GM19372 (cell line): Measurements from ENCODE around the gene KRTAP4-8.
"Not testable (repeated sequence)": the region's sequence is repeated elsewhere in the genome, so short reads cannot be mapped to it uniquely, and the experiment has no call there.

Experiments
- ATAC-seq: cut with Tn5 transposase; IDR thresholded peaks from one replicate; pipeline ENCODE4 v1.9.1; 2021; ENCODE audit warnings: mild to moderate bottlenecking, low read depth, moderate library complexity; ENCODE audit not compliant: unreplicated experiment

The KRTAP4-8 gene

GRCh38 chr17:41067281-41067680, 30.7 kb downstream of the KRTAP4-8 start:
- ATAC-seq, result no peak

GRCh38 chr17:41065829-41066624, 31.9 kb downstream of the KRTAP4-8 start, which contains the start of gene KRTAP2-4:
KRTAP2-4 (minus strand) TSS chr17:41065879; CDS start chr17:41065845, 34 bp downstream.
- no peak for ATAC-seq

GRCh38 chr17:41065016-41065689, 32.8 kb downstream of the KRTAP4-8 start:
- not testable (repeated sequence) for ATAC-seq

GRCh38 chr17:41064301-41064700, 33.6 kb downstream of the KRTAP4-8 start:
- no peak for ATAC-seq

DNA sequence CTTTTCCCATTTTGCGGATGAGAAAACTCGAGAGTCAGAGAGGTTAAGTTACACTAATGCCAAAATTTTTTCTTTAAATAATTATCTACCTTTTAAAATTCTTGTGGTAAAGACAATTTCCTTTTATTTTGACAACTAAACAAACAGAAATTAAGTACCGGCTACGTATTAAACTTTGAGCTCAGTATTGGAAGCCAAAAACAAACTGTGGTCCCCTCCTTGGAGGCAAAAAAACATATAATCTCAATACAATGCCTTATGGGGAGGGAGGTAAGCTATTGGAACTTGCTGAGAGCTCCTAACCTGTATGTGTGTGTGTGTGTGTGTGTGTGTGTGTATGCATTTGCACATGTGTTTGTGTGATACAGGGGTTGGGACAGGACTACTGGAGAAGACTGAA, 34.5 kb downstream of the KRTAP4-8 start:
- ATAC-seq, result no peak

GRCh38 chr17:41061964-41062363, 36.0 kb downstream of the KRTAP4-8 start:
- ATAC-seq, result no peak

- no peak for ATAC-seq
Observed at GRCh38 chr17:41060052-41060604, 37.8 kb downstream of the KRTAP4-8 start, which contains the start of gene KRTAP2-3. KRTAP2-3 (minus strand) TSS chr17:41060114; CDS start chr17:41060050, 64 bp downstream.

- not testable (repeated sequence) for ATAC-seq
Observed at GRCh38 chr17:41059276-41060051, 38.5 kb downstream of the KRTAP4-8 start.

GRCh38 chr17:41058741-41059140, 39.2 kb downstream of the KRTAP4-8 start:
- ATAC-seq, result no peak

DNA sequence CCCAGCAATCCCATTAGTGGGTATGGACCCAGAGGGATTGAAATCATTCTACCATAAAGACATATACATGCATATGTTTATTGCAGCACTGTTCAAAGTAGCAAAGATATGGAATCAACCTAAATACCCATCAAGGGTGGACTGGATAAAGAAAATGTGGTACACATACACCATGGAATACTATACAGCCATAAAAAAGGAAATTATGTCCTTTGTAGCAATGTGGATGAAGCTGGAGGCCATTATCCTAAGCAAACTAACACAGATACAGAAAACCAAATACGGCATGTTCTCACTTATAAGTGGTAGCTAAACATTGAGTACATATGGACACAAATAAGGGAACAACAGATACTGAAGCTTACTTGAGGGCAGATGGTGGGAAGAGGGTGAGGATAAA, 40.4 kb downstream of the KRTAP4-8 start:
- no peak for ATAC-seq

- ATAC-seq, result not testable (repeated sequence)
Observed at GRCh38 chr17:41055130-41055529, 42.8 kb downstream of the KRTAP4-8 start, which contains the start of gene KRTAP2-2. KRTAP2-2 (minus strand) TSS chr17:41055230; CDS start chr17:41055211, 19 bp downstream.

- ATAC-seq, result not testable (repeated sequence)
Observed at GRCh38 chr17:41054556-41054955, 43.4 kb downstream of the KRTAP4-8 start.

GRCh38 chr17:41054025-41054424, 43.9 kb downstream of the KRTAP4-8 start:
- ATAC-seq, result no peak

DNA sequence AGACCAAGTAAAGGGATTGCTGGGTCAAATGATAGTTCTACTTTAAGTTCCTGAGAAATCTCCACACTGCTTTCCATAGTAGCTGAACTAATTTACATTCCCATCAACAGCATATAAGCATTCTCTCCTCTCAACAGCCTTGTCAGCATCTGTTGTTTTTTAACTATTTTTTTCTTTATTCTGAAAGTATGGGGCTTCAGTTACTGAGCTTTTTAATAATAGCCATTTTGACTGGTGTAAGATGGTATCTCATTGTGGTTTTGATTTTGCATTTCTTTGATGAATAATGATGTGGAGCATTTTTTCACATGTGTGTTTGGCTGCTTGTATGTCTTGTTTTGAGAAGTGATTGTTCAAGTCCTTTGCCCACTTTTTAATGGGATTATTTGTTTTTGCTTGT, 45.4 kb downstream of the KRTAP4-8 start:
- no peak for ATAC-seq

- no peak for ATAC-seq
Observed at GRCh38 chr17:41049110-41049509, 48.8 kb downstream of the KRTAP4-8 start.

GRCh38 chr17:41048441-41048840, 49.5 kb downstream of the KRTAP4-8 start:
- ATAC-seq, result no peak
